Central memory CD8-positive, alpha-beta T cell (primary cell): ENCODE data around the gene INPP4B.
A peak's percentile ranks its signal among the peaks of the same experiment; 100 is the strongest.

Experiments used
- ATAC-seq: fragments of 150-1000 bp; cut with Tn5 transposase; replicated peaks from 2 replicates; pipeline ENCODE4 v1.10.0; 2022; ENCODE audit warnings: mild to moderate bottlenecking, moderate FRiP score, moderate number of reproducible peaks; ENCODE audit not compliant: poor library complexity, severe bottlenecking; ENCODE audit errors: extremely low read depth
- DNase-seq, 2 donors: peaks; one replicate each; pipeline ENCODE4 v3.0.0; 2021; ENCODE audit warnings: low spot score in 2 of 2
- H3K27ac Mint-ChIP-seq: one replicate; pipeline ENCODE4 v1.8.0; 2022; ENCODE audit warnings: low read depth, mild to moderate bottlenecking, moderate library complexity, mixed read lengths
- H3K27me3 Mint-ChIP-seq: one replicate; pipeline ENCODE4 v1.8.0; 2022; ENCODE audit warnings: mixed read lengths
- H3K36me3 Mint-ChIP-seq: one replicate; pipeline ENCODE4 v1.8.0; 2022; ENCODE audit warnings: mild to moderate bottlenecking, moderate library complexity, mixed read lengths; ENCODE audit not compliant: insufficient read depth
- H3K4me1 Mint-ChIP-seq: one replicate; pipeline ENCODE4 v1.8.0; 2022; ENCODE audit warnings: mixed read lengths
- H3K4me3 Mint-ChIP-seq: one replicate; pipeline ENCODE4 v1.8.0; 2022; ENCODE audit warnings: mild to moderate bottlenecking, moderate library complexity, mixed read lengths
- H3K9me3 Mint-ChIP-seq: one replicate; pipeline ENCODE4 v1.8.0; 2022; ENCODE audit warnings: mixed read lengths

INPP4B gene

DNA sequence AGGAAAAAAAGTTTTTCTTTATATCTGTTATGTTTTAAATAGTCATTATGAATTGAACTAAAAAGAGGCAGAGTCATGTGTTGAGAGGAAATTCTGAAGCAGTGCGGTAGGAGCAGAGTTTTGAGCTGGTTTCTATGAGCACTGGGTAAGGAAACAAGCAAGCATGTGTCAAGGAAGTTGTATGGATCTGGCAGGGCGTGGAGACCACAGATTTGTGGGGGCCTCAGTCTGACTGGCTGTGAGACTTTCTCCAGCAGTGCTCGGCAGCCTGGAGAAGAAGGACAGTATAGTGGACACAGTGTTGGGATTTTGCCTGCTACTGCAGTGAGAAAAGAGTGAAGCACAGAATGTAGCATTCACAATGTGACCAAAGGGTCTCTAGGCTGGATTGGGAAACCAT, 399.1 kb downstream of the INPP4B start:
- no peak for DNase-seq
- H3K9me3 Mint-ChIP-seq, result no peaks in the 10 kb centered on the region
- no peak overlapping the region for H3K4me3 Mint-ChIP-seq
- H3K27me3 Mint-ChIP-seq, result no peaks in the 10 kb centered on the region
- no peak for ATAC-seq
- H3K4me1 Mint-ChIP-seq, result no peaks in the 10 kb centered on the region
- H3K36me3 Mint-ChIP-seq, result no peaks in the 10 kb centered on the region
- H3K27ac Mint-ChIP-seq, result no peak overlapping the region

DNA sequence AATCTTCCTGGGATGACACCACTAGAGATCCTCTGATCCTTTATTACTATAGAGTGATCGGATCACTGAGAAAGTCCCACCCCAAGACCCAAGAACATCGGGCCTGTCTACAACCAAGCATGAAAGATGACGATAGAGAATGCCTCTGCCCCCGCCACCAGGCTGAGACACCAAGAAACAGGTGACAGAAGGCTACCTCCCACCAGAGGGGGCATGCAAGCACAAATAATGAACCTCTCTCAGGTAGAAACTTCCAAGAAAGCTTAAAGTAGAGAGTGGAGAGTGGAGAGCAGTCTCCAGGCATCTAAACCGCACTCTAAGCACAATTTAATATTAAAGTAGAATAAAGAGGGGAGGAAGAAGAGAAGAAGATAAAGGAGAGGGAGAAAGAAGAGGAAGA, 402.6 kb downstream of the INPP4B start:
- DNase-seq (no peak), ATAC-seq (no peak)
- no peaks in the 10 kb centered on the region for H3K4me1 Mint-ChIP-seq
- H3K9me3 Mint-ChIP-seq, result no peaks in the 10 kb centered on the region
- H3K27me3 Mint-ChIP-seq, result no peaks in the 10 kb centered on the region
- no peak overlapping the region for H3K4me3 Mint-ChIP-seq
- H3K27ac Mint-ChIP-seq, result no peak overlapping the region
- H3K36me3 Mint-ChIP-seq, result peaks cover 1% of the 10 kb centered on the region

DNA sequence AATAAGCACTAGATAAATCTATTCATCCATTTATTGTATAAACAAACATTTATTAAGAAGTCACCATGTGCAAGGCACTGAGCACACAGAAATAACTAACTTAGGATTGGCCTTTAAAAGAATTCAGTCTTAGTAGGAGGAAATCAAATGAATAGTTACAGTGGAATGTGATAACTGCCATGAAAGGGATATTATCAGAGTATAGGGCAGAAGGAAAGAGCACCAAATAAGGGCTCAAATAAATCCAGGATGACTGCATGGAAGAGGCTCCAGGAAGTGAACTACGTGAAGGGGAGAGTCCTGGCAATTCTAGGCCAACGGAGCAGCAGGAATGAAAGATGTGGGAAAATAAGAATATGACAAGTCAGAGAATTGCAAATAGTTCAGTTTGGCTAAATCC, 406.0 kb downstream of the INPP4B start:
- DNase-seq (no peak), ATAC-seq (no peak)
- no peak overlapping the region for H3K4me3 Mint-ChIP-seq
- H3K36me3 Mint-ChIP-seq, result peaks cover 1% of the 10 kb centered on the region
- H3K4me1 Mint-ChIP-seq, result no peaks in the 10 kb centered on the region
- no peaks in the 10 kb centered on the region for H3K9me3 Mint-ChIP-seq
- H3K27ac Mint-ChIP-seq, result no peak overlapping the region
- no peaks in the 10 kb centered on the region for H3K27me3 Mint-ChIP-seq

DNA sequence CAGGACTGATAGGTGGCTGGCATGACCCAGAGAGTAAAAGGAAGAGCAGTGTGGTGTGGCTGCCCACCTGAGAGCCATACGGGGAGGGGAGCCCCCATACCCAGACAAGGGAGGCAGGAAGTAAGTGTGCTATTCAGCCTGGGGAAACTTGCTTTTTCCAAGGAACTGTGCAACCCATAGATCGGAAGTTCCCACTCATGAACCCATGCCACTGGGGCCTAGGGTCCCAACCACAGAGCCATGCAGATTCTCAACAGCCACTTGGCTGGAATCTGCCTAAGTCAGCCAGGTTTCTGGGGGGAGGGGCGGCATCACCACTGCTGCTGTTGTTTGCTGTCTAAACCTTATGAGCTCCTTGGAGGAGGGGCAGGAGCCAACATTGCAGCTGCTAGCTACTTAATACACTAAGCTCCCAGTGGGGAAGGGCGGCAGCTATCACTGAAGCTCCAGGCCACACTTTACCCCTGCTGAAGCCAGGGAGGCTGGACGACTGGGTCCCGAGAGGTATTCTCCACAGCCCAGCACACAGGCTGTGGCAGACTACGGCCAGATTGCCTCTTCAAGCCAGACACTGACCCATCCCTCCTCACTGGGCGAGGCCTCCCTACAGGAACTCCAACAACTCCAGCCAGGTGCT, 410.4 kb downstream of the INPP4B start:
- Mint-ChIP-seq H3K27me3 (no peaks in the 10 kb centered on the region), H3K36me3 (no peaks in the 10 kb centered on the region), H3K9me3 (no peaks in the 10 kb centered on the region), H3K4me1 (peaks cover 13% of the 10 kb centered on the region), H3K4me3 (no peak overlapping the region), H3K27ac (no peak overlapping the region)
- no peak for DNase-seq
- ATAC-seq, result no peak

DNA sequence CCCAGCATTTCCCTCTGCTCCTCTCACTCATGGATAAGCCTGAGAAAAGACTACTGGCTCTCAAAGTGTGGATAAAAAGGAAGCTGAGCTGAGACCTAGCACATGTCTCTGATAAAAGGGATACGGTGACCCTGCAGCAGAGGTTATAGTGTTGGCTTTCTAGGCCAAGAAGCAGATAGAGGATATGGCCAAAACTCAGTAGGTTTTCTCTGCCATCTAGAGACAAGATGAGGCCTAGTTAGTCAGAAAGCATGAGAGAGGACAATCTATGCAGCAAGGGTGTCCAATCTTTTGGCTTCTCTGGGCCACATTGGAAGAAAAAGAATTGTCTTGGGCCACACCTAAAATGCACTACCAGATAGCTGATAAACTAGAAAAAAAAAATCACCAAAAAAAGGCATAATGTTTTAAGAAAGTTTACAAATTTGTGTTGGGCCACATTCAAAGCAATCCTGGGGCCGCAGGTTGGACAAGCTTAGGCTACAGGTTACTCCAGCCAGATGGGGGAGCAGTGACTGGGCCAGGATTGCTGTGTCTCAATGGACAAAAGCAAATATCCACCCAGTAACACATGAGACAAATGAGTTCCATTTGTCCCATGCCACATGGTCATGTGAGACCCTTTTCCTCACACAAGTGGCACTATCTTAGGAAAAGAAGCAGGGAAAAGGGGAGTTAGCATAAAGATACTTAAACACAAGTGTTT, 411.4 kb downstream of the INPP4B start:
- no peak overlapping the region for H3K27ac Mint-ChIP-seq
- H3K27me3 Mint-ChIP-seq, result no peaks in the 10 kb centered on the region
- no peak for DNase-seq
- no peak overlapping the region for H3K4me3 Mint-ChIP-seq
- H3K4me1 Mint-ChIP-seq, result peaks cover 13% of the 10 kb centered on the region
- no peak for ATAC-seq
- no peaks in the 10 kb centered on the region for H3K9me3 Mint-ChIP-seq
- H3K36me3 Mint-ChIP-seq, result no peaks in the 10 kb centered on the region

DNA sequence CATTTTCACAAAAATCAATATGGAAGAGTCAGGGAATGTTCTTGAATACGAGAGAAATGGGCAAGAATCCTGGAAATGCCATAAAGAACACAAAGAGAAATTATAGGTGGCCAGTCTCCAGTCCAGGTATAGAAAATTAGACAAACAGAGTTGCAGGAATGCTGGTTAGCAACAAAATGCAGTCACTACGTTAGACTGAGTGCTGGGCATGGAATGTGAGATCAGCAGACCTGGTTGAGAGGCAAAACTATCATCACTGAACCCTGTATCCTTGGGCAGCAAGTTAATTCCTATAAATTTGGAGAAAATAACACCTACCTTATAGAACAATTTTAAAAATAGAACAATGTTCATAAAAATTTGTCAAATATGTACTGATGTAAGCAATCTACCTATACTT, 417.4 kb downstream of the INPP4B start:
- Mint-ChIP-seq H3K4me3 (no peak overlapping the region), H3K4me1 (peaks cover 6% of the 10 kb centered on the region), H3K27me3 (no peaks in the 10 kb centered on the region), H3K9me3 (no peaks in the 10 kb centered on the region), H3K27ac (no peak overlapping the region), H3K36me3 (no peaks in the 10 kb centered on the region)
- ATAC-seq (no peak), DNase-seq (no peak)

DNA sequence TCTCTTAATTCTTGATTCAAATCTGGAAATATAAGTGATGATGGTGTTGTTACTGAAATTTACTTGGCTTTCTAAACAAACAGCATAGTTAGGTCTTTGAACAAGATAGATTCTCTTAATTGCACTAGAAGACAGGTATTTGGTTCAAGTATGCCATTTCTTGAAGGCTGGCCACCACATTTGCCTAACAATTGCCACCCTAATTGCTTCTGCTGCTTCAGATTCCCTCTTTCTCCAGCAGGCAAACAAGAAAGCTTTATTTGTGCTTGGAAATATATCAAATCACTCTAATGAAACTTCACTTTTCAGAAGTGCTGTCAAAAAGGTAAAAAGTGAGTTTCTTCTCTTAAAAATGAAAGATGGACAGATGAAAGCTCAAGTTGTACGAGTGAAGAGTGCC, 418.6 kb downstream of the INPP4B start:
- Mint-ChIP-seq H3K4me1 (no peaks in the 10 kb centered on the region), H3K4me3 (no peak overlapping the region), H3K36me3 (no peaks in the 10 kb centered on the region), H3K9me3 (no peaks in the 10 kb centered on the region), H3K27ac (no peak overlapping the region), H3K27me3 (no peaks in the 10 kb centered on the region)
- no peak for ATAC-seq
- DNase-seq, result no peak

DNA sequence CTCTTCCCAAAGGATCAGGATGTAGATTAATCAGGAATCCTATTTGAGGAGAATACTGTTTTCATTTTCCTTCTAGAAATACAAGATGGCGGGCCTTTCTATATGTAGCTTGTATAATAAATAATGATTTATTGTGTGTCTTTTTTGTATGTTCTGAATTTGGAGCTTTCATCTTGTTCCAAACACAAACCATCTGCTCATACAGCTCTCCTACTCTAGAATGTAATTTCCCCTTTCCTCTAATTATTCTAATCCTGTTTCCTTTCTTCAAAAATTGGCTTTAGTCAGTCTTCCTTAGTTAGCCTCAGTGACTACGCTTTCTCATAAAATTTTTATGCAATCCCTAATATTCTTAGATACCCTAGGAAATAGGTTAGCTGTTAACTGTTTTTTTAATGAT, 422.2 kb downstream of the INPP4B start:
- H3K4me1 Mint-ChIP-seq, result no peaks in the 10 kb centered on the region
- ATAC-seq (no peak), DNase-seq (no peak)
- no peak overlapping the region for H3K27ac Mint-ChIP-seq
- H3K4me3 Mint-ChIP-seq, result no peak overlapping the region
- H3K9me3 Mint-ChIP-seq, result no peaks in the 10 kb centered on the region
- no peaks in the 10 kb centered on the region for H3K27me3 Mint-ChIP-seq
- H3K36me3 Mint-ChIP-seq, result peaks cover 2% of the 10 kb centered on the region

DNA sequence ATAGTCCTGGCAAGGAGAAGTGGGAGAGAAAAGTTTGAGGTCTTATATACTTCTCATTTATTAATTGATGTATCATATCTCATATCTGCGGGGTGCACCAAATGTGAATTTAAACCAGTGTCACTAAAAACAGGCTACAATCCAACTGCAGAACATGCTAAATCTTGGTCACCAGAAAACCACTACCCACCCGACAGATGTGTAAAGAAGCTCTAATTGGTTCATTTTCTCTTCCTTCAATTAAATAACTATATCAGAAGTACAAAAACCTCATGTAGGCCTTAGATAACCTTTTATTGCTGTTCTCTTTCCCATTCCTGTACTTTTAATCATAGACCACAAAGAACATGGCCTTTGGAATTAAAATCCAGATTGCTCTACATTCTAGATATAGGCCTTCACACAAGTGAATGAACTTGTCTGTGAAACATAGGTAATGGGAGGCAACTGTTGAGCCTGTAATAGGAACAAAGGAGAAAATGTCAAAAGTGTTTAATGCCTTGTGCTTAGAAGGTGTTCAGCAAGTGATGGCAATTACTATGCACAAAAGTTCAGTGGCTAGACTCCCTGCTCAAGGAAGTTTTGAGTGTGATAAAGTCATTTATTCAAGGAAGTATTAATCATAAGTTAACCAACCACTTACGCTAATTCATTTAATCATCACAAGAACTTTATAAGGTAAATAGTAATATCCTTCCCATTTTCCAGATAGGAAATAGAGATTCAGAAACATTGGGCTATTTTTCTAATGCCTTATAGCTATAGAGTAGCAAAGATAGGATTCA, 425.6 kb downstream of the INPP4B start:
- Mint-ChIP-seq H3K27me3 (no peaks in the 10 kb centered on the region), H3K27ac (no peak overlapping the region), H3K4me1 (peaks cover 16% of the 10 kb centered on the region), H3K36me3 (peaks cover 2% of the 10 kb centered on the region), H3K4me3 (no peak overlapping the region), H3K9me3 (no peaks in the 10 kb centered on the region)
- ATAC-seq, result no peak
- DNase-seq, result no peak

DNA sequence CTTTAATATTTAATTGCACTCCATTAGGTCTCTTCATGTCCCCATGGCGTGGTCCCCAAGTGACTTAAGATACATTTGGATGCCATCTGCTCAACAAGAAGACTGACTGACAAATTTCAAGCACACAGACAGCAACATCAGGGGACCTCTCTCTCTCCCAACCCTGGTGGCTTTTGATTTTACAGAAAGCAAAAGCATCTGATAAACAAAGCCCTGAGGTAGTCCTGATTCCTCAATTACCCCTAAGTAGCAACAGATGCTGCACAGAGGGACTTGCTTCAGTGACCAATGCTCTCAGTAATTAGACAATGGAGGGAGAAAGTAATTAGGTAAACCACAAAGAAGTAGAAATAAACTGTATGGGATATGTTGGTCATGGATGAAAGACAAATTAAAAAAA, 426.4 kb downstream of the INPP4B start:
- H3K27ac Mint-ChIP-seq, result no peak overlapping the region
- ATAC-seq, result no peak
- H3K4me1 Mint-ChIP-seq, result peaks cover 21% of the 10 kb centered on the region

DNA sequence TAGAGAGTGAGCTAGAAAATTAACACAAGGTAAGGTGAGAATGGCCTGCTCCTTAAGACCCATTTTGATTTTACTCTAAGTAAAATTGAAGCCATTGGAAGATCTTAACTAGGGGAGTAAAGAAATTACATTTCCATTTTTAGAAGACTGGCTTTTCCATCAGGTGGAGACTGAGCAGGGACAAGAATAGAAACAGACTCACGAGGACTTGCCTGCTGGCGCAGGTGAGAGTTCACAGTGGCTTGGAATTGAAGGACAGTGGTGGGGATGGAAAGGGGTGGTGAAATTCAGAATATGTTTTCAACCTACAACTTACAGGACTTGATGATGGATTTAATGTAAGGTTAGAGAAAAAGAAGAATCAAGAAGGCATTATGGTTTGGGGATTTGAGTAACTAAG, 427.4 kb downstream of the INPP4B start:
- peaks cover 23% of the 10 kb centered on the region for H3K4me1 Mint-ChIP-seq
- peaks cover 2% of the 10 kb centered on the region for H3K36me3 Mint-ChIP-seq
- DNase-seq (no peak), ATAC-seq (no peak)
- no peaks in the 10 kb centered on the region for H3K9me3 Mint-ChIP-seq
- H3K27ac Mint-ChIP-seq, result peak overlapping the region; percentile 5
- H3K27me3 Mint-ChIP-seq, result no peaks in the 10 kb centered on the region
- no peak overlapping the region for H3K4me3 Mint-ChIP-seq

More for the DNA sequence above, 426.4 kb downstream of the INPP4B start:
- H3K36me3 Mint-ChIP-seq, result peaks cover 2% of the 10 kb centered on the region
- no peak for DNase-seq
- H3K9me3 Mint-ChIP-seq, result no peaks in the 10 kb centered on the region
- H3K27me3 Mint-ChIP-seq, result no peaks in the 10 kb centered on the region
- H3K4me3 Mint-ChIP-seq, result no peak overlapping the region

DNA sequence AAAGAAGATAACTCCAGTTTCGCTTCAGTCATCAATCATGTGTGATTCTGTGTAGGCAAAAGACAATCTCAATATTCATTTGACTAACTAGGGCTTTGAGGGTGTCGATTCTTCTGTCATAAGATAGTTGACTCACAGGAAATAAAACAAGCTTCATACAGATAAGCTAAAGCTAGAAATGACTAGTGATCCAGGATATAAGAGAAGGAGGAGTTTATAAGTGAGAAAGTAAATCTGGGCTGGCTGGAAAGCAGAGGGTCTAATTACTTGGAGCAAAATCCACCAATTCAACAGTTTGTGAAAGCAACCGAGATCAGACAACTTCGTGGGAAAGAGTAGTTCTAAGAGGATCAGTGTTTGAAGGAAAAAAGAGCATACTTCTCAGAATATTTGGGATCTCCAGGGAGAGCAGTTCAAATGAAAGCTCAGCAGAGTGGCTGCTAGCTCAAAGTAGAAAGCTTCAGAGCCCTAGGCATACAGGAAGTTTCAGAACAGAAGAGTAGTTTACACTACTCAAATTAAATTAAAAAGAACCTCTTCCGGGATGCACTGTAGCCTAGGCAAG, 429.3 kb downstream of the INPP4B start:
- peaks cover 2% of the 10 kb centered on the region for H3K36me3 Mint-ChIP-seq
- DNase-seq, result no peak
- H3K9me3 Mint-ChIP-seq, result no peaks in the 10 kb centered on the region
- H3K4me3 Mint-ChIP-seq, result peak overlapping the region; percentile 63
- H3K4me1 Mint-ChIP-seq, result peaks cover 34% of the 10 kb centered on the region
- H3K27ac Mint-ChIP-seq, result peak overlapping the region; percentile 92
- peak; percentile 90 for ATAC-seq
- no peaks in the 10 kb centered on the region for H3K27me3 Mint-ChIP-seq
